H1 (cell line): ENCODE measurements around the gene FAM25A. TPM values are rescaled to one million over a fixed set of nuclear protein-coding genes. Genes with fewer than 3 reads are reported as not detected.
"Not testable (repeated sequence)": the region's sequence is repeated elsewhere in the genome, so short reads cannot be mapped to it uniquely, and the experiment has no call there.

Source experiments
- CTCF ChIA-PET: fragments of 300-600 bp; sonication (Branson Sonifier 250); formaldehyde crosslinking; loops from one replicate; lab custom pipeline; 2021; ENCODE audit not compliant: partially characterized antibody; lab: Charles Lee
- POLR2A ChIA-PET: fragments of 300-600 bp; sonication (Branson Sonifier 250); formaldehyde crosslinking; loops from one replicate; lab custom pipeline; 2021; ENCODE audit warnings: inconsistent platforms; ENCODE audit not compliant: partially characterized antibody; lab: Charles Lee
- DNase-seq, 2 experiments: peaks; one replicate each; pipeline versions ENCODE4 v3.0.0 to v3.0.0-alpha.2; 2010 to 2022; ENCODE audit warnings: low spot score in 2 of 2, low read depth in 1 of 2, mixed read lengths in 1 of 2
- FAIRE-seq: peaks from 2 replicates; lab custom pipeline; 2011; peaks lifted over from hg19 to GRCh38; lab: Jason Lieb, UNC
- H2AFZ ChIP-seq: 2 replicates; pipeline ENCODE4 v1.8.1; 2012; ENCODE audit warnings: low read length, inconsistent platforms
- H2AK5ac ChIP-seq: 2 replicates; pipeline ENCODE4 v1.6.1; 2013; ENCODE audit warnings: low read depth, low read length
- H2BK120ac ChIP-seq: replicated peaks from 2 replicates; pipeline ENCODE3; 2013; ENCODE audit warnings: low read depth, low read length, inconsistent platforms
- H2BK12ac ChIP-seq: 2 replicates; pipeline ENCODE4 v1.6.1; 2013; ENCODE audit warnings: low read depth, low read length
- H2BK15ac ChIP-seq: 2 replicates; pipeline ENCODE4 v1.6.1; 2013; ENCODE audit warnings: low read length
- H2BK20ac ChIP-seq: 2 replicates; pipeline ENCODE4 v1.6.1; 2013; ENCODE audit warnings: low read length
- H2BK5ac ChIP-seq: 2 replicates; pipeline ENCODE4 v1.6.1; 2013; ENCODE audit warnings: low read depth, low read length
- H3K14ac ChIP-seq: 2 replicates; pipeline ENCODE4 v1.6.1; 2013; ENCODE audit warnings: inconsistent platforms; ENCODE audit not compliant: insufficient read length
- H3K18ac ChIP-seq: 2 replicates; pipeline ENCODE4 v1.6.1; 2013; ENCODE audit warnings: low read length; ENCODE audit errors: extremely low read depth
- H3K23ac ChIP-seq: 2 replicates; pipeline ENCODE4 v1.6.1; 2013; ENCODE audit warnings: inconsistent platforms; ENCODE audit not compliant: insufficient read length
- H3K23me2 ChIP-seq: 2 replicates; pipeline ENCODE4 v1.6.1; 2013; ENCODE audit warnings: low read depth, low read length
- H3K27ac ChIP-seq: 2 replicates; pipeline ENCODE4 v1.6.1; 2011; ENCODE audit warnings: low read depth, low read length, inconsistent platforms
- H3K27me3 ChIP-seq, 4 experiments: replicated peaks in 1 of 4; 1 replicate in 1 of 4; 2 replicates in 3 of 4; pipeline versions ENCODE4 v1.6.1 to v1.8.1; 2011 to 2013; ENCODE audit warnings: low read length in 3 of 4, mild to moderate bottlenecking in 3 of 4, inconsistent platforms in 2 of 4, mixed read lengths in 2 of 4, moderate library complexity in 1 of 4; ENCODE audit not compliant: control insufficient read depth in 3 of 4, insufficient read depth in 3 of 4; ENCODE audit errors: extremely low read depth in 1 of 4
- H3K36me3 ChIP-seq, 4 experiments: 2 replicates each; pipeline versions ENCODE4 v1.6.1 to v1.8.1; 2011 to 2013; ENCODE audit warnings: mild to moderate bottlenecking in 4 of 4, low read length in 3 of 4, moderate library complexity in 2 of 4, control low read depth in 1 of 4, inconsistent platforms in 1 of 4; ENCODE audit not compliant: insufficient read depth in 4 of 4, control insufficient read depth in 2 of 4
- H3K4ac ChIP-seq: replicated peaks from 2 replicates; pipeline ENCODE3; 2013; ENCODE audit warnings: low read length, low read depth, mixed read lengths, inconsistent platforms; ENCODE audit not compliant: insufficient read length
- H3K4me1 ChIP-seq, 4 experiments: replicated peaks in 1 of 4; 1 replicate in 1 of 4; 2 replicates in 3 of 4; pipeline versions ENCODE4 v1.6.1 to v1.8.1; 2011 to 2013; ENCODE audit warnings: low read length in 3 of 4, inconsistent platforms in 2 of 4, mixed read lengths in 1 of 4; ENCODE audit not compliant: insufficient read depth in 4 of 4, control insufficient read depth in 3 of 4
- H3K4me2 ChIP-seq, 2 experiments: 2 replicates each; pipeline versions ENCODE4 v1.6.1 to v1.8.1; 2011 to 2013; ENCODE audit warnings: low read depth in 2 of 2, low read length in 2 of 2, control low read depth in 1 of 2, inconsistent platforms in 1 of 2, mild to moderate bottlenecking in 1 of 2; ENCODE audit not compliant: insufficient read depth in 1 of 2
- H3K4me3 ChIP-seq, 4 experiments: fragments of 200-600, 300-600 bp in 1 of 4; sonication (generic), shearing (Covaris generic), sonication (Bioruptor Twin) in 1 of 4; 2 replicates each; pipeline versions ENCODE4 v1.5.1 to v1.8.1; 2011 to 2016; ENCODE audit warnings: low read length in 4 of 4, low read depth in 3 of 4, control low read depth in 2 of 4, inconsistent platforms in 2 of 4, mild to moderate bottlenecking in 2 of 4, mixed read lengths in 1 of 4, moderate library complexity in 1 of 4; ENCODE audit not compliant: insufficient read depth in 2 of 4; ENCODE audit errors: extremely low read depth in 1 of 4
- H3K56ac ChIP-seq: replicated peaks from 2 replicates; pipeline ENCODE3; 2013; ENCODE audit warnings: low read depth, mild to moderate bottlenecking, mixed read lengths, low read length, inconsistent platforms; ENCODE audit not compliant: insufficient read length
- H3K79me1 ChIP-seq: 2 replicates; pipeline ENCODE4 v1.6.1; 2013; ENCODE audit warnings: low read depth, low read length, control low read depth
- H3K79me2 ChIP-seq, 2 experiments: 2 replicates each; pipeline versions ENCODE4 v1.6.1 to v1.8.1; 2012 to 2013; ENCODE audit warnings: low read length in 2 of 2, mild to moderate bottlenecking in 2 of 2, inconsistent platforms in 1 of 2; ENCODE audit not compliant: insufficient read depth in 2 of 2, control insufficient read depth in 1 of 2
- H3K9ac ChIP-seq, 4 experiments: replicated peaks in 1 of 4; 1 replicate in 1 of 4; 2 replicates in 3 of 4; pipeline versions ENCODE4 v1.6.1 to v1.8.1; 2011 to 2013; ENCODE audit warnings: low read depth in 3 of 4, low read length in 3 of 4, control low read depth in 2 of 4, mild to moderate bottlenecking in 2 of 4, moderate library complexity in 2 of 4, inconsistent platforms in 1 of 4; ENCODE audit errors: extremely low read depth in 1 of 4
- H3K9me3 ChIP-seq, 2 experiments: 2 replicates each; pipeline versions ENCODE4 v1.6.1 to v1.8.1; 2012 to 2013; ENCODE audit warnings: mild to moderate bottlenecking in 2 of 2, moderate library complexity in 2 of 2, control low read depth in 1 of 2, inconsistent platforms in 1 of 2, low read depth in 1 of 2, low read length in 1 of 2, mixed read lengths in 1 of 2; ENCODE audit not compliant: insufficient read depth in 2 of 2
- H4K20me1 ChIP-seq, 2 experiments: replicated peaks in 1 of 2; 2 replicates each; pipeline versions ENCODE3 to v1.8.1; 2011 to 2013; ENCODE audit warnings: inconsistent platforms in 2 of 2, low read length in 2 of 2, mild to moderate bottlenecking in 1 of 2; ENCODE audit not compliant: insufficient read depth in 2 of 2, control insufficient read depth in 1 of 2
- H4K5ac ChIP-seq: 2 replicates; pipeline ENCODE4 v1.6.1; 2013; ENCODE audit warnings: low read length, low read depth, mixed read lengths, inconsistent platforms; ENCODE audit not compliant: insufficient read length
- H4K8ac ChIP-seq: 2 replicates; pipeline ENCODE4 v1.8.0; 2013; ENCODE audit warnings: mild to moderate bottlenecking, moderate library complexity, low read length, inconsistent platforms; ENCODE audit not compliant: insufficient read depth; ENCODE audit errors: extremely low read depth
- H4K91ac ChIP-seq: replicated peaks from 2 replicates; pipeline ENCODE3; 2013; ENCODE audit warnings: low read length, mixed read lengths, inconsistent platforms; ENCODE audit not compliant: insufficient read length
- WGBS, 2 experiments: shearing (Covaris generic) in 1 of 2; methylation state at CpG; one replicate each; pipeline versions ENCODE4 v1.1.6 to v1.1.7; 2013 to 2015; ENCODE audit warnings: low lambda C conversion rate in 2 of 2, mixed read lengths in 2 of 2, inconsistent platforms in 1 of 2, low coverage in 1 of 2, missing lambda C conversion rate in 1 of 2; ENCODE audit not compliant: insufficient replicate concordance in 2 of 2, insufficient coverage in 1 of 2, insufficient read length in 1 of 2; ENCODE audit errors: extremely low coverage in 1 of 2, missing lambda C conversion rate in 1 of 2; 5-methylcytosine and 5-hydroxymethylcytosine counted together
- polyA plus RNA-seq, 7 experiments: library from polyadenylated mRNA; depleted of rRNA in 3 of 7; stranded (reverse) in 5 of 7; unstranded in 2 of 7; fragments of >200 nt in 5 of 7; fragments of 200-250 nt in 2 of 7; gene quantifications; 1 replicate in 5 of 7; 2 replicates in 1 of 7; 4 replicates in 1 of 7; pipeline versions ENCODE4 v1.2.1 to v1.2.3, GENCODE V29; 2011 to 2013; ENCODE audit warnings: missing spikeins in 2 of 7, mixed read lengths in 2 of 7
- total RNA-seq: library from RNA; stranded (reverse); fragmentation: NEBNext Ultra II Directional; extraction: Animal tissue kit (Norgen Biotek cat#: 25700); gene quantifications from 2 replicates; pipeline ENCODE4 v1.2.1, GENCODE V29; 2021

The FAM25A gene
- total and polyA plus RNA-seq, 2 of the 8 experiments (the other 6 are each of a cell fraction or from before 2014, with no cell fraction given): not detected

- H3K23ac ChIP-seq, H2AK5ac ChIP-seq, H3K4ac ChIP-seq, H2AFZ ChIP-seq, H4K20me1 ChIP-seq, H3K9ac ChIP-seq, H3K36me3 ChIP-seq, H2BK15ac ChIP-seq, H4K5ac ChIP-seq, H4K91ac ChIP-seq, H3K4me2 ChIP-seq, CTCF ChIA-PET, H3K14ac ChIP-seq, H2BK20ac ChIP-seq, H3K27me3 ChIP-seq, H4K8ac ChIP-seq, H3K9me3 ChIP-seq, H3K27ac ChIP-seq, H3K79me1 ChIP-seq, H3K18ac ChIP-seq, H3K23me2 ChIP-seq, H2BK120ac ChIP-seq, H3K4me1 ChIP-seq, H3K79me2 ChIP-seq, H2BK12ac ChIP-seq, H3K56ac ChIP-seq, H2BK5ac ChIP-seq, FAIRE-seq, DNase-seq, H3K4me3 ChIP-seq: not testable (repeated sequence)
- POLR2A ChIA-PET: interaction anchor here (1.2 kb wide), 1 partner anchor 73 kb away, joined by 4 read pairs; no protein-coding TSS in a partner anchor
- 90% methylated on average over 16 of the region's 17 CpGs; no CpG with 5 or more reads in 1 of the 2 experiments for WGBS, 2 experiments
These were observed 6.8 kb downstream of the FAM25A start for GRCh38 chr10:87026747-87027508.

GRCh38 chr10:87030419-87030818 is 10.3 kb downstream of the FAM25A start:
- H3K23ac ChIP-seq, H3K4me1 ChIP-seq, H2BK5ac ChIP-seq, H3K9ac ChIP-seq, H4K20me1 ChIP-seq, H2BK20ac ChIP-seq, H3K27ac ChIP-seq, H3K27me3 ChIP-seq, H2BK15ac ChIP-seq, DNase-seq, H2AFZ ChIP-seq, H2AK5ac ChIP-seq, H3K56ac ChIP-seq, H3K36me3 ChIP-seq, H3K79me2 ChIP-seq, H4K5ac ChIP-seq, H3K23me2 ChIP-seq, H3K4me3 ChIP-seq, H3K18ac ChIP-seq, H4K91ac ChIP-seq, H3K4ac ChIP-seq, H2BK120ac ChIP-seq, H4K8ac ChIP-seq, H3K4me2 ChIP-seq, H2BK12ac ChIP-seq, H3K14ac ChIP-seq, H3K79me1 ChIP-seq, FAIRE-seq, H3K9me3 ChIP-seq, POLR2A ChIA-PET: not testable (repeated sequence)
- CTCF ChIA-PET: interaction anchor here (1.0 to 1.4 kb wide), 4 partner anchors 51 to 88 kb away, joined by 3 to 4 read pairs (median 3); no protein-coding TSS in a partner anchor
- WGBS, 2 experiments: 85% methylated on average over 1 of the region's 1 CpG; no CpG with 5 or more reads in 1 of the 2 experiments
